K562 (cell line): ENCODE measurements around the gene USP2. TPM values are rescaled to one million over a fixed set of nuclear protein-coding genes. Genes with fewer than 3 reads are reported as not detected.

Experiments
- AFF1 ChIP-seq, 2 experiments: fragments of 450-650 bp; IDR thresholded peaks; 2 replicates each; pipeline ENCODE4 v1.6.1; 2018; ENCODE audit warnings: mild to moderate bottlenecking in 2 of 2, low read depth in 1 of 2; ENCODE audit not compliant: partially characterized antibody in 2 of 2
- ATF4 ChIP-seq: fragments of 450-650 bp; formaldehyde crosslinking; IDR thresholded peaks from 2 replicates; pipeline ENCODE4 v1.4.0; 2022; ENCODE audit warnings: mild to moderate bottlenecking, moderate library complexity
- CBFB ChIP-seq: sonication (generic); formaldehyde crosslinking; IDR thresholded peaks from 2 replicates; pipeline ENCODE4 v1.4.0; 2020; ENCODE audit warnings: mild to moderate bottlenecking, missing genetic modification reagents
- CCAR2 ChIP-seq: fragments of 200-400 bp; formaldehyde crosslinking; IDR thresholded peaks from 2 replicates; pipeline ENCODE4 v1.6.1; 2017; ENCODE audit warnings: mild to moderate bottlenecking, low read depth, low read length
- FOXK1 ChIP-seq: sonication (generic); formaldehyde crosslinking; IDR thresholded peaks from 2 replicates; pipeline ENCODE4 v1.8.0; 2022; ENCODE audit warnings: missing genetic modification reagents, mild to moderate bottlenecking, borderline replicate concordance
- GABPB2 ChIP-seq: fragments of 250-450 bp; sonication (Bioruptor Pico); conservative IDR thresholded peaks from 2 replicates; pipeline ENCODE4 v1.5.1; 2021; ENCODE audit warnings: mild to moderate bottlenecking
- GTF2E2 ChIP-seq: fragments of 200-800 bp; sonication (Bioruptor generic); IDR thresholded peaks from 2 replicates; pipeline ENCODE4 v1.6.1; 2016; ENCODE audit warnings: missing genetic modification characterization, missing compliant biosample characterization
- MCM2 ChIP-seq: fragments of 450-650 bp; IDR thresholded peaks from 2 replicates; pipeline ENCODE4 v1.6.1; 2017; ENCODE audit warnings: low read depth, mild to moderate bottlenecking
- MITF ChIP-seq: IDR thresholded peaks from 2 replicates; pipeline ENCODE4 v1.6.1; 2014; ENCODE audit warnings: antibody characterized with exemption
- PTTG1 ChIP-seq: fragments of 450-650 bp; IDR thresholded peaks from 2 replicates; pipeline ENCODE4 v1.6.1; 2016; ENCODE audit warnings: low read depth, mild to moderate bottlenecking, missing genetic modification characterization, missing compliant biosample characterization
- ZFP91 ChIP-seq: sonication (generic); formaldehyde crosslinking; IDR thresholded peaks from 2 replicates; pipeline ENCODE4 v1.8.0; 2022; ENCODE audit warnings: mild to moderate bottlenecking, missing genetic modification reagents
- ZNF324 ChIP-seq: fragments of 250-450 bp; sonication (Bioruptor Pico); IDR thresholded peaks from 2 replicates; pipeline ENCODE4 v1.4.0; 2020; ENCODE audit warnings: mild to moderate bottlenecking
- ZNF609 ChIP-seq: sonication (generic); formaldehyde crosslinking; IDR thresholded peaks from 2 replicates; pipeline ENCODE4 v1.8.1; 2023; ENCODE audit warnings: missing genetic modification reagents, mild to moderate bottlenecking, borderline replicate concordance
- polyA plus RNA-seq, 8 experiments: library from polyadenylated mRNA; depleted of rRNA in 4 of 8; stranded (reverse) in 5 of 8; unstranded in 3 of 8; fragments of >200 nt; fragmentation: Nextera tagmentation in 2 of 8; fragmentation: Illumina TruSeq in 1 of 8; extraction: Ambion mirVana in 2 of 8; extraction: Trizol in 1 of 8; gene quantifications; 2 replicates each; pipeline versions ENCODE4 v1.2.1 to v1.2.3, GENCODE V29; 2011 to 2014; ENCODE audit warnings: inconsistent platforms in 1 of 8, missing spikeins in 1 of 8
- total RNA-seq, 7 experiments: library from RNA; depleted of rRNA in 6 of 7; stranded (reverse); fragments of >200 nt in 6 of 7; fragmentation: Illumina TruSeq in 2 of 7; extraction: Trizol in 2 of 7; gene quantifications; 2 replicates each; pipeline versions ENCODE4 v1.2.1 to v1.2.3, GENCODE V29; 2011 to 2021; ENCODE audit warnings: low replicate concordance in 1 of 7

USP2 gene
- total and polyA plus RNA-seq, 9 of the 15 experiments (the other 6 are each of a cell fraction or from before 2014, with no cell fraction given) = 2.8 to 16.9 (median 3.9) TPM

- TF ChIP-seq ZNF609 (CRISPR knock-in tag) = 0 out of 2 replicates have a peak, but pooled peaks have one; percentile 29
- no peak for TF ChIP-seq GABPB2 (CRISPR knock-in tag)
- no peak for TF ChIP-seq ATF4 (CRISPR knock-in tag)
- TF ChIP-seq GTF2E2 (tag) = peak; percentile 66; the same call in 1 of the 2 replicates
- TF ChIP-seq CCAR2 = no peak
- TF ChIP-seq ZNF324 = no peak
- TF ChIP-seq AFF1 (IDR thresholded peaks at IDR 0.05; ENCODE audit: low read depth in 1 of 2, partially characterized antibody in 2 of 2) = no peak
- no peak for TF ChIP-seq MCM2
- TF ChIP-seq ZFP91 (CRISPR knock-in tag) = no peak
- no peak for TF ChIP-seq PTTG1
- 0 out of 2 replicates have a peak, but pooled peaks have one; percentile 20 for TF ChIP-seq CBFB
- no peak for TF ChIP-seq MITF
- 0 out of 2 replicates have a peak, but pooled peaks have one; percentile 63 for TF ChIP-seq FOXK1 (CRISPR knock-in tag)
These were observed 63.0 kb downstream of the USP2 start (continued) for GRCh38 chr11:119318240-119319135.
